B cell (primary cell): ENCODE measurements around the gene FGD1. TPM values are rescaled to one million over a fixed set of nuclear protein-coding genes. Genes with fewer than 3 reads are reported as not detected.

Experiments used
- ATAC-seq: fragments of 200-7000 bp; cut with Tn5 transposase; one replicate; pipeline ENCODE4 v1.10.0; 2021; ENCODE audit warnings: low read depth, mild to moderate bottlenecking, moderate number of reproducible peaks, moderate library complexity
- CTCF ChIA-PET: fragments of 350-600 bp; sonication (Branson Sonifier 250); formaldehyde crosslinking; loops from one replicate; lab custom pipeline; 2021; ENCODE audit warnings: antibody characterized with exemption, inconsistent platforms; lab: Charles Lee
- POLR2A ChIA-PET: fragments of 350-600 bp; sonication (Branson Sonifier 250); formaldehyde crosslinking; loops from one replicate; lab custom pipeline; 2021; ENCODE audit warnings: antibody characterized with exemption; lab: Charles Lee
- DNase-seq: peaks from one replicate; pipeline ENCODE4 v3.0.0; 2013
- H2AFZ ChIP-seq: 2 replicates; pipeline ENCODE4 v1.6.1; 2012; ENCODE audit warnings: mild to moderate bottlenecking, low read depth, low read length; ENCODE audit not compliant: insufficient read depth, poor library complexity, severe bottlenecking
- H3K27ac ChIP-seq, 2 donors: 1 replicate in 1 of 2; 2 replicates in 1 of 2; pipeline ENCODE4 v1.5.1; 2012 to 2013; ENCODE audit warnings: low read length in 2 of 2, mild to moderate bottlenecking in 2 of 2, moderate library complexity in 1 of 2
- H3K27me3 ChIP-seq, 4 experiments: fragments of 200-600 bp in 1 of 4; sonication (generic) in 1 of 4; replicated peaks in 1 of 4; 1 replicate in 2 of 4; 2 replicates in 2 of 4; pipeline versions ENCODE4 v1.6.1 to v1.7.0; 2013 to 2016; ENCODE audit warnings: low read length in 3 of 4, mild to moderate bottlenecking in 2 of 4, mixed read lengths in 1 of 4, moderate library complexity in 1 of 4; ENCODE audit not compliant: insufficient read depth in 4 of 4, control insufficient read depth in 3 of 4; ENCODE audit errors: control extremely low read depth in 1 of 4
- H3K36me3 ChIP-seq, 2 experiments: replicated peaks in 1 of 2; 1 replicate in 1 of 2; 2 replicates in 1 of 2; pipeline versions ENCODE4 v1.6.1 to v1.7.1; 2013; ENCODE audit warnings: low read length in 1 of 2; ENCODE audit not compliant: insufficient read depth in 2 of 2, control insufficient read depth in 1 of 2; ENCODE audit errors: control extremely low read depth in 1 of 2, extremely low read depth in 1 of 2
- H3K4me1 ChIP-seq, 2 donors: fragments of 200-600 bp in 1 of 2; sonication (generic) in 1 of 2; 1 replicate in 1 of 2; 2 replicates in 1 of 2; pipeline versions ENCODE4 v1.5.1 to v1.6.1; 2013 to 2017; ENCODE audit warnings: low read length in 2 of 2; ENCODE audit not compliant: control insufficient read depth in 2 of 2, insufficient read depth in 2 of 2
- H3K4me2 ChIP-seq: replicated peaks from 2 replicates; pipeline ENCODE3; 2012; ENCODE audit warnings: mild to moderate bottlenecking, low read depth, low read length; ENCODE audit not compliant: poor library complexity, severe bottlenecking
- H3K4me3 ChIP-seq, 5 experiments: fragments of 200-600 bp in 1 of 5; sonication (generic) in 1 of 5; 1 replicate in 3 of 5; 2 replicates in 2 of 5; pipeline versions ENCODE4 v1.5.1 to v1.7.0; 2011 to 2016; ENCODE audit warnings: low read length in 4 of 5, mild to moderate bottlenecking in 4 of 5, low read depth in 2 of 5, control low read depth in 1 of 5, moderate library complexity in 1 of 5; ENCODE audit not compliant: insufficient read depth in 1 of 5; ENCODE audit errors: control extremely low read depth in 1 of 5, extremely low read depth in 1 of 5
- H3K79me2 ChIP-seq: fragments of 200-600 bp; sonication (generic); one replicate; pipeline ENCODE4 v1.6.0; 2016; ENCODE audit warnings: low read length; ENCODE audit not compliant: control insufficient read depth, insufficient read depth
- H3K9ac ChIP-seq: fragments of 200-600 bp; sonication (generic); 2 replicates; pipeline ENCODE4 v1.6.1; 2017; ENCODE audit warnings: mild to moderate bottlenecking, low read length, moderate library complexity
- H3K9me3 ChIP-seq, 3 donors: one replicate each; pipeline versions ENCODE4 v1.6.1 to v1.7.1; 2013; ENCODE audit warnings: low read length in 2 of 3; ENCODE audit not compliant: control insufficient read depth in 2 of 3, insufficient read depth in 1 of 3; ENCODE audit errors: control extremely low read depth in 1 of 3
- H4K20me1 ChIP-seq: 2 replicates; pipeline ENCODE4 v1.6.0; 2012; ENCODE audit warnings: mild to moderate bottlenecking, low read length; ENCODE audit not compliant: insufficient read depth, control insufficient read depth, poor library complexity, severe bottlenecking
- H3K27ac Mint-ChIP-seq: one replicate; pipeline ENCODE4 v1.8.0; 2021; ENCODE audit warnings: mixed read lengths
- H3K27me3 Mint-ChIP-seq: one replicate; pipeline ENCODE4 v1.8.0; 2021; ENCODE audit warnings: mixed read lengths
- H3K4me1 Mint-ChIP-seq: one replicate; pipeline ENCODE4 v1.8.0; 2021; ENCODE audit warnings: mixed read lengths
- H3K4me3 Mint-ChIP-seq: one replicate; pipeline ENCODE4 v1.8.0; 2021; ENCODE audit warnings: mixed read lengths
- H3K9me3 Mint-ChIP-seq: one replicate; pipeline ENCODE4 v1.8.0; 2022; ENCODE audit warnings: mixed read lengths; ENCODE audit not compliant: insufficient read depth
- CTCF ChIP-seq: fragments of 200-600 bp; IDR thresholded peaks from one replicate; pipeline ENCODE4 v1.8.0; 2022; ENCODE audit warnings: antibody characterized with exemption, mild to moderate bottlenecking
- EZH2 ChIP-seq: IDR thresholded peaks from 2 replicates; pipeline ENCODE4 v1.6.1; 2012; ENCODE audit warnings: borderline replicate concordance, low read depth, mild to moderate bottlenecking, moderate library complexity, low read length; ENCODE audit not compliant: insufficient read depth, poor library complexity, severe bottlenecking
- WGBS: methylation state at CpG from one replicate; pipeline ENCODE4 v1.1.5; 2013; ENCODE audit warnings: missing lambda C conversion rate; ENCODE audit not compliant: insufficient coverage; 5-methylcytosine and 5-hydroxymethylcytosine counted together
- intact Hi-C: fragments of 100-400 bp; cut with micrococcal nuclease; formaldehyde crosslinking; loops from one replicate; pipeline ENCODE4 v1.10.0; 2022
- polyA plus RNA-seq: library from polyadenylated mRNA; depleted of rRNA; stranded (reverse); fragments of >200 nt; gene quantifications from 2 replicates; pipeline ENCODE4 v1.2.3, GENCODE V29; 2012
- total RNA-seq, 2 donors: library from RNA; stranded (reverse); fragments of 120-200 nt in 1 of 2; gene quantifications; 1 replicate in 1 of 2; 2 replicates in 1 of 2; pipeline versions ENCODE4 v1.2.3 to v1.2.4, GENCODE V29; 2013 to 2022

The FGD1 gene
- total and polyA plus RNA-seq, 2 donors (not counting 1 experiment from before 2014, with no cell fraction given), result 0.20 TPM; not detected in 1

- intact Hi-C loops, result no loop called here
- H3K4me3 Mint-ChIP-seq, result no peak overlapping the region
- no peaks in the 10 kb centered on the region for H3K36me3 ChIP-seq
- no peak for ATAC-seq
- no peaks in the 10 kb centered on the region for H4K20me1 ChIP-seq
- no peak overlapping the region for H2AFZ ChIP-seq
- 100% methylated on average over 2 of the region's 3 CpGs for WGBS
- H3K9me3 Mint-ChIP-seq, result no peaks in the 10 kb centered on the region
- H3K4me2 ChIP-seq, result no peak overlapping the region
- H3K27ac ChIP-seq, result no peak overlapping the region
- peaks cover 4% of the 10 kb centered on the region for H3K27me3 Mint-ChIP-seq
- DNase-seq, result no peak
- no peaks in the 10 kb centered on the region for H3K4me1 Mint-ChIP-seq
- no peaks in the 10 kb centered on the region for H3K27me3 ChIP-seq
- H3K4me1 ChIP-seq, result no peaks in the 10 kb centered on the region
- ChIA-PET POLR2A (no interaction called here), CTCF (no interaction called here)
- H3K9me3 ChIP-seq, result no peaks in the 10 kb centered on the region
- H3K9ac ChIP-seq, result no peak overlapping the region
- H3K27ac Mint-ChIP-seq, result no peak overlapping the region
- H3K79me2 ChIP-seq, result no peaks in the 10 kb centered on the region
- TF ChIP-seq EZH2, result no peak
- no peak for TF ChIP-seq CTCF
- H3K4me3 ChIP-seq, result no peak overlapping the region
Observed at GRCh38 chrX:54422168-54422567, 73.9 kb downstream of the FGD1 start.

GRCh38 chrX:54419559-54420302 is 76.3 kb downstream of the FGD1 start:
- Mint-ChIP-seq H3K4me3 (no peak overlapping the region), H3K27ac (no peak overlapping the region), H3K9me3 (no peaks in the 10 kb centered on the region), H3K27me3 (peaks cover 8% of the 10 kb centered on the region), H3K4me1 (no peaks in the 10 kb centered on the region)
- Histone ChIP-seq H3K36me3 (no peaks in the 10 kb centered on the region), H3K9me3 (no peaks in the 10 kb centered on the region), H2AFZ (no peak overlapping the region), H4K20me1 (no peaks in the 10 kb centered on the region), H3K27ac (no peak overlapping the region), H3K4me2 (no peak overlapping the region), H3K27me3 (peaks cover 0 to 3% (median 0%) of the 10 kb centered on the region in 4 experiments), H3K4me3 (no peak overlapping the region), H3K4me1 (no peaks in the 10 kb centered on the region), H3K9ac (no peak overlapping the region), H3K79me2 (no peaks in the 10 kb centered on the region)
- ChIA-PET CTCF (no interaction called here), POLR2A (no interaction called here)
- ATAC-seq (no peak), DNase-seq (no peak)
- WGBS, result no CpG with 5 or more reads among the region's 3 CpGs
- no peak for TF ChIP-seq CTCF
- TF ChIP-seq EZH2, result no peak
- intact Hi-C loops, result no loop called here
